ENCODE results near the gene CIITA.
"Not testable (repeated sequence)": the region's sequence is repeated elsewhere in the genome, so short reads cannot be mapped to it uniquely, and the experiment has no call there.

The CIITA gene

DNA sequence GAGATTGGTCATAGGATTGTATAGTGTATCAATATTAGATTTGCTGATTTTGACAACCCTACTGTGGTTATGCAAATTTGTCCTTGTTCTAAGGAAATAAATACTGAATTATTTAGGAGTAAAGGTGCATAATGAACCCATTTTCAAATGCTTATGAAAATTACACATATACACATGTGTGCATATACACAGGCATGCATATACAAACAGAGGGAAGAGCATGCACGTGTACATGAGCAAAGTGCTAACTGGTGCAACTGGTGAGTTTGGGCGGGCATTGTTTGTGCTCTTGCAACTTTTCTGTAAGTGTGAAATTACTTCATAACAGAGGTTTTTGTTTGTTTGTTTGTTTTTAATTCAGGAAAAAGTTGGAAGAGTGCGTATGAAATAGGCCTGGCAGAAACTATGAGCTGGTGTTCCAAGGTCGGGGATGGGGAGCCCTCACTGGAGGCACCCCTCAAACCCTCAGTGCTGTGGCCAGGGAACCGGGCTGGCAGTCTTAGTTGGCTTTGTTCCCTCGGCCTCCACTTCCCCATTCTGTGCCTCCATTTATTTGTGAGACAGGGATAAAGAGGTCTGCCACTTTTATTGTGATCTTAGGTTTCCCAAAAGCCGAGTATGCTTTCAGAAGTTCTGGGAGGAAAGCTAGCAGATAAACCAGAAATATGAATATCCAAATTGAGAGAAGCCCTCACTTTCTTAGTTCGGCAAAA lies 59.4 kb downstream of the CIITA start:
- DNase-seq, result no peak

DNA sequence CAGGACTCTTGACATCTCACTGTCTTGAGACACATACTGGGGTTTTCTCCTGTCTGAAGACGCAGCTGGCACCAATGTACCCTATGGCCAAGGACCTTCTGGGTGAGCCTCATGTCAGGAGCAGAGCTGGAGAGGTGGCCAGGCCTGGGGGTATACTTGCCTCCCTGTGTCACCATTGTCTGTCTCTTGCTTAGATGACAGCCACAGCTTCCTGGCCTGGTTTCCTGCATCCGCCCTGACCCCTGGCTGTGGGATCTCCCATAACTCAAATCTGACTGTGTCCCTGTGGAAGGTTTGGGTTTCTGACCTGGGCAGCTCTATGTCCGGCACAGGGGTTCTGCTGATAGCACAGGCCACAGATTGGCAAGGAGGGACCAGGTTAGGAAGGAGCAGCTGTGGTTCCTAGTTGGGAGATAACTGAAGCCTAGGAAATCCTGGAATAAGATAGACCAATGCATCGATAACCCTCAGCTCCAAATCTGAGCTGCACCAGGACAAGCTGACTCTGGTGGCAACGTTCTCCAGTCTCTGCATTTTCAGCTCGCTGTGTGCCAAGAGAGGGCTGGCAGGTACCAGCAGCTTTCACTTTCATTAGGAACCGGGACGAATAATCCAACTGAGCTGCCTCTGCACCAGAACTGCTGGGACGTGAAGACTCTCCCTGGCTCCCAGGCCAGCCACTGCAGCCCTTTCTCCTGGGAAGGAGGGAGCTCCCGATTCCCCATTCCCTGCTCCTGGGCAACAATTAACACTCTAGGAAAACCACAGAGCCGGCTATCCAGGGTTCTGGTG lies 60.3 kb downstream of the CIITA start:
- DNase-seq, result no peak

DNA sequence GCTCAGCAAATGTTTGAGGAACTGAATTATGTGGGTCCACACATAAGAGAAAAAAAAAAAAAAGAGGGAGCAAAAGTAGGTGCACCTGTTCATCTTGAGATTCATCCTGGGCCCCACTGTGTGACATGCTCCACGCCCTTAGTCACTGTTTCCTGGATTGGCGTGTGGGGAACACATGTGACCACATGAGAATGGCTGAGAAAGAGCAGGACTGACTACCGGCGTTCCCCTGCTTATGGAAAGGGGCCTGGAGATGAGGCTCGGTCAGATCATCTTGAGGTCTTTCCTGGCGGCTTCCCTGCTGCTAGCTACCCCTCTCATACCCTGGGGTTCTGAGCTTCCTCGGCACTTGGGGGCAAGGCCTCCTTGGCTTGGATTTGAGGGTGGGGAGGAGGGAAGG lies 61.3 kb downstream of the CIITA start:
- no peak for DNase-seq

DNA sequence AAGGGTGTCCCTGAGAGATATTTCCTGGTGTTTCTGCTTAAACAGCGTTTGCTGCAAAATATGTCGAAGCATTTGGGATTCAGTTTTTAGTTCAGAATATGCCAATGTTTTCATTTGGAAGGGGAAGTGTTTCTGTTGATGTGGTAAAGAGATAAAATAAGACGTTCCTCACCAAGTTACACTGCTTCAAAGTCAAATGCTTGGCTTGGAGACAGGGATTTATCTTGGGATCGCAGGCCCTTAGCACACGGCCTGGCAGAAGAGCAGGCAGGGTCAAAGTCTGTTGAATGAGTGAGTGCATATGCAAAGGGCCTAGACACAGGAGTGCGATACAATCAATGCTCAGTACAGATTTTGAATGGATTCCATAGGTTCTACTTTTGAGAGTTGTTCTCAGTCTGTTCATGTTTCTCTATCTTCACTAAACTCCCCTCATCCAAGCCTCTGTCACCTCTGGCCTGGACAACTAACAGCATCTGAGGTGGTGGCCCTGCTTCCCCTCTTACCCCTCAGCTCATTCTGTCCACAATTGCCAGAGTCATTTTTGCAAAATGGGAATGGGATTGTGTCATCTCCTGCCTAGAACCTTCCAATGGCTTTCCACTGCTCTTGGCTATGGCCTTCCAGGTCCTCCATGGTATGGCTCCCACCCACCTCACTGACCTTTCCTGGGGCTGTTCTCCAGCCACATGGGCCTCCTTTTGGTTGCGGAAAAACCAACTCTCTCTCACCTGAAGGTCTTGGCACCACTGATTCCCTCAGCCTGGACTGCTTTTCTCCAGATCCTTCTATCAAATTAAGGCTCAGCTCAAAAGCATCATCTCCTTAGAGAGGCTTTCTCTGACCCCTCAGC lies 62.0 kb downstream of the CIITA start:
- DNase-seq, result no peak

DNA sequence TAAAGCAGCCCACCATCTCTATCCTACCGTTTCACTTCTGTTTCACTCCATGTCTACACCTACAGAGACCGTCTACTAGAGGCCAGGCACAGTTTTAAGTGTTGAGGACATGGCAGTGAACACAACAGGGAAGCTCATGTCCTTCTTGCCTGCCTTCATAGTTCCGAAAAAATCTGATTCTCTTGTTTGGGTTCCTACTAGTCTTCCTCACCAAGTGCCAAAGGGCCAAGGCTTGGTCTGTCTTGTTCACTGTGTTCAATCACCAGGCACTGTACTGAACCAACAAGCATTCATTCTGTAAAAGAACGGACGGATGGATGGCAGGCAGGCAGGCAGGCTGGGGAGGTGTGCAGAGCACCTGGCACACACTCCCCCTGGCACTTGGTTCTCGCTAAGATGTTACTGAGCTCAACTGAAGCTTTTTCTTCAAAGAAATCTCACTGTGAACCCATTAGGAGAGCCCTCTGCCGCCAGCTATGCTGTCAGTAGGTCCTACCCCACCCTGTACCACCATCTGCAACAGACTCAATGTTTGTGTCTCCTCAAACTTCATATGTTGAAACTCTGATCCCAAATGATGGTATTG lies 62.7 kb downstream of the CIITA start:
- DNase-seq, result no peak

DNA sequence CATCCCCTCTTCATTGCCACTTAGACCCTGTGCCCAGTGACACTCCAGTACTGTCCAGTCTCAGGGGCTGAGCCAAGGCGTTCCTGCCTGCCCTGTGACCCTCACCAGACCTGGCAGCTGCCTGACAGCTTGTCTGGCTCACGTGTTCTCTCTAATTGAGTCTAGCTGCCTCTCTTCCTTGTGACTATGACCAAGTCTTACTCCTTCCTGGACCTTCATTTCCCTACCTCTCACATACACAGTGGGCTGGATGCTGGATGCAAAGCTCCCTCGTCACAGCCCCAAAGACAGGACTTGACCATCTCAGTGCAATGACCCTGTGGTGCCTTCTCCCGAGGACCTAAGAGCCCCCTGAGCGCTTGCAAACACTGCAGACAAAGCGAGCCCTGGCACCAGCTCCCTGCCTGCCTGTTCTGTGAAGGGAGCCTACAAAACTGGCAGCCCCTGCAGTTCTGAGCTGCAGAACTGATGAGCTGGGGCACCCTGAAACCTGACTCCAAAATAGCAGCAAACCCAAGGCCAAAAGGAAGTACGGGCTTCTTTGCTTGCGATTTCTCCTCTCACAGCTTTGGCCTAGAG lies 63.6 kb downstream of the CIITA start:
- no peak for DNase-seq

DNA sequence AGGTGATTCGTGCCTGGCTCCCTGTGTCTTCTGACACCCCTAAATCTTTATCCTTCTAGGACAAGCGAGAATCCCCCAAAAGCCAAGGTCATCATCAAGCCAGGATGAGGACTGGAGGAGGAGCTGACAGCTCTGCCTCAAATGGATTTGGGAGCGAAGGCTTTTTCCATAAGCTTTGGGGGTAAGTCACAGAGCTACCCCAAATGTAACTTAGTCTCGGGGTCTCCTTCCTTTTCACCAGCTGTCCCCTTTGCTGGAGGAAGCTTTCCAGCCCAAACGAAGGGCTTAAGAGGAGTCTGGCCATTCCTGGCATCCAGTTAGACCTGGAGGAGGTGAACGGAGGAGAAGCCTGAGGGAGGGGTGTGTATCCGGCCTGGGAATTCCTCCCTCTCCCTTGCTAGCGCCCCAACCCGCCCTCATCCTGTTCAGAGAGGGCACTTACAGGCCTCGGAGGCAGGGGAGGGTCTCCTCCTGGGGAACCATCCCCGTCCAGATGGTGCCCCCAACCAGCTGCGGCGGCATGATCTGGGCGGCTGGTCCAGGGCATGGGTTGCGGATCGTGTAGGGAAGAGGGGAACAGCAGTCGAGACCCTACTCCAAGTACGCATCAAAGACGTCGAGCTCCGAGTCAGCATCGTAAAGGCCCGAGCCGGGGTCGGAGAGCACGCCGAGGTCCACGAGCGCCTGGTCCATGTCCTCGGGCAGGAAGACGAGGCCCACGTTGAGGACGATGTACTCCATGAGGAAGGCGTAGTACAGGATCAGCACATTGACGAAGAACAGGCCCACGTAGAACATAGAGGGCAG lies 64.3 kb downstream of the CIITA start:
- DNase-seq, result no peak

DNA sequence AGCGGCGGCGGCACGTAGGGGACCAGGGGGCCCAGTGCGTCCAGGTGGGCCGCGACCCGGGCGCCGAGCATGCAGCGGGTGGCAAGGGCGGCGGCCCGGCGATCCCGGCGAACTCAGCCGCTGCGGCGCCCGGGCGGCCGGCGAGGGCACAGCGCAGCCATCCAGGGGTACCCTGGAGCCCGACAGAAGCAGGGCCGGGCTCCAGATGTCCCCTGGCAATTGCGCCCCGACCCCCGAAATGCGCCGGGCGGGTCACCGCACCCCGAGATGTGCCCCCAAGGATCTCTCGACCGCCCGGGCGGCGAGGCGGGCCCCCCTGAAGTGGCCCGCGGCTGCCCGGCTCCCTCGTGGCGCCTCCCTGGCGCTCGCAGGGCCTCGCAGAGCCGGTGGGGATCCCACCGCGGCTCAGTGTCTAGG lies 64.9 kb downstream of the CIITA start:
- not testable (repeated sequence) for DNase-seq

DNA sequence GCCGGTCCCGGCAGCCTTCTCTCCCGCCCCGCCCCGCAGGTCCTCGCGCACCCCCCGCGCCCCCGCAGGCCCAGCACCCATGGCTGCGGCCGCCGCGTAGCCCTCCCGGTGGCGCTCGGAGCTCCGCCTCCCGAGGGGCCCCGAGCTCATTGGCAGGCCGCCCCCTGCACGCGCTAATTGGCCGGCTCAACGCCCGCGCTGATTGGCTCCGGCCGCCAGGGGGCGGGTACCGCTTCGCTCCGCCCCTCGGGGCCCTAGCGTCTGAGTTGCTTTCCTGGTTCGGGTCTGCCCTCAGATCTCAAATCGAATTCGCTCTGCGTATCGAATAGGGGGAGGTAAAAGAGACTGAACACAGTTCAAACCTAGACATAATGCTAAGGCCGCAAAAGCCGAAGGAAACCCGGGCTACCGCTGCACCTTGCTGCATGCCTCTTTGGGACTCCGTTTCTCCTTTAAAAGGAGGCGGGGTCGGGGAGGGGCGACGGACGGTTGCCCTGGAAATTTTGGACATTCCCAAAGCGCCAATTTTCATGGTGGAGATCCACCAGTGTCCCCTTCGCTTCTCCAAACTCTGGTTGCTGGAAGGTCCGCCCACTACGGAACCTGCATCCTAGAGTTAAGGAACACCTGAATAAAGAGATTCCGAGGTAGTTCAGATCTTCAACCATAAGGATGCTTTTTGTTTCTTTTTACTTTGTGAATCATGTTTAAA lies 65.5 kb downstream of the CIITA start, which contains the start of gene DEXI:
Gene DEXI, minus strand, starts transcription at position 117 of the 712 bp plus-strand sequence. CDS start 463 bp downstream, outside the sequence.
- peak; percentile 90 to 92 for DNase-seq

DNA sequence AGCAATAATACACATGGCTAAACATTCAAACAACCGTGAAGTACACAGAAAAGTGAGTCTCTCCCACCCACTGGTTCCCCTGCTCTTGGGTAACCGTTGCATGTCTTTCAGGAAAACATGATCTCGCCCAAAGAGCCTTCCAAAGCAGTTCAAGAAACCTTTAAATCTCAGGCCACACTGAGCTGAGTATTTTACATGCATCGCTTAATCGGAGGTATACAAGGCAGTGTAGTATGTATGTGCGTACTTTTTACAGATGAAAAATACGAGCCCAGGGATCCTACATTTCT lies 66.0 kb downstream of the CIITA start:
- no peak for DNase-seq

DNA sequence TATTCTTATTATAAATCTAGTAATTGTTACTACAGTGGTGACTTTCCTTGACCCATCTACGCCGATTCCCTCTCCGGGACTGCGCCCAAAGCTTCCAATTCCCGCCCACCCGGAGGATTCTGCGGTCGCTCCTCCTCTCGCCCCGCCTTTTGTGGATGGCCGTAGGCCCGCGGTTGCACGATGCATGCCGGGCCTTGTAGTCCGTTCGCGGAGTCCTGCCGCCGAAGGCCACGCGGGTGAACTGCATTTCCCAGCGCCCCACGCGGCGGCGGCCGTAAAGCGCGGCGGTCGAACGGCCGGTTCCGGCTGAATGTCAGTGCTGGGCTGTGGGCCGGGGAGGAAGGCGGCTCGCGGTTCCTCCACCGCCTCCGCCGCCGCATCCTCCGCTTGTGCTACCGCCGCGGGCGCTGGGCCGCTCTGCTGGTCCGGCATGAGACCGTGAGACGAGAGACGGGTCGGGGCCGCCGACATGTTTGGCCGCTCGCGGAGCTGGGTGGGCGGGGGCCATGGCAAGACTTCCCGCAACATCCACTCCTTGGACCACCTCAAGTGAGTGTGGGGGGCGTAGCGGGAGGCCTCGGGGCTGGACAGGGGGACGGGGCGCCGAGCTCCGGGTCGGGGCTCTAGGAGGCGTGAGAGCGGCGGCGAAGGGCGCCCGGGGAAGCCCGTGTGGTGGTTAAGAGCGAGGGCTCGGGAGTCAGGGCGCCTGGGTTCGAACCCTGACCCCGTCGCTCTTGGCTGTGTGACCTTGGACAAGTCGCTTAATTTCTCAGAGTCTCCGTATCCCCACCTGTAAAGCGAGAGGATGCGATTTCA lies 67.5 kb downstream of the CIITA start, which contains the start of gene CLEC16A:
Gene CLEC16A, plus strand, starts transcription at position 316 of the 816 bp plus-strand sequence. Its CDS starts 154 bp downstream, at position 470.
- peak; percentile 93 to 94 for DNase-seq

DNA sequence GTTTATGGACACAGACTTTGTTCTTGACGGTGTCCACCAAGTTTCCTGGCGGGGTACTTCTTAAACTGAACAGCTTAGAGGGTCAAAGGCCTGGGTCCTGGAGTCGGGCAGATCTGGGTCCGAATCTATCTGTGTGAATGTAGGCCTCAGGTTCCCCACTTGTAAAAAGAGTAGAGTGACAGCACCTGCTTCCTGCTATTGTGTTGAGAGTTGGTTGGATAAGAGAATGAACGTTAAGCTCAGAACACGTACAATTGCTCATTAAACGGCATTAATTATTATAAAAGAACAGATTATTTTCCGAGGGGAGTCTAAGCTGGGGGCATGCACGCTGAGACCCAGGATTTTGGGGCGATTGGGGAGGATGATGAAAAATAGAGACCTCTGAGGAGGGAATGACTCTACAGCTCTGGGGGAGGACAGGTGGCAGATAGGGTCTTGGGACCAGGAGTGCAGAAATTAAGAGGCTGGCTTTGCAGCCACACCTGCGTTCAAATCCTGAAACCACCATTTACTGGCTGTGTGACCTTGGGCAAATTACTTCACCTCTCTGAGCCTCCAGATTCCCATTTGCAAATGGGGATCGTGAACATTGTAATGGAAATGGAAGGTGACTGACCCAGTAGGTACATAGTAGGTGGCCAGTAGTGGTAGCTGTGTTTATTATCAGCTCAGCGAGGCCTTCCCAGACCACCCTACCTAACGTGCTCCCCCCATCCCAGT lies 68.2 kb downstream of the CIITA start:
- DNase-seq, result no peak

DNA sequence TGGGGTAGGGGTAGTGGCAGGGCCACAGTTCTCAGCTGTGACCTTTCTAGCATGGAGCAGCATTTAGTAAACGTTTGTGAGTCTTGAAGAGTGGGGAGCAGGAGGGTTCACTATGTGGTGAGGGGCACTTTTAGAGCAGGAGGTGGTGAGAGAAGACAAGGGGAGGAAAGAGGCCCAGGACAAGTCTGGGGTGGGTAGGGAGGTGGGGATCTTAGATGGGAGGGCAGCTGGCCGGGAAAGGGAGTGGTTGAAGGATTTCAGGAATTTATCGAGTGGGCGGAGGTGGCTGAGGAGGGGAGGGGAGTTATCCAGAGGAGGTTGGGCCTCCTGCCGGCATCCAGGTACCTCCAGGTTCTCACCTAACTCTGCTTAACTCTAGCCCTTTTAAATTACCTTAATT lies 69.3 kb downstream of the CIITA start:
- no peak for DNase-seq

DNA sequence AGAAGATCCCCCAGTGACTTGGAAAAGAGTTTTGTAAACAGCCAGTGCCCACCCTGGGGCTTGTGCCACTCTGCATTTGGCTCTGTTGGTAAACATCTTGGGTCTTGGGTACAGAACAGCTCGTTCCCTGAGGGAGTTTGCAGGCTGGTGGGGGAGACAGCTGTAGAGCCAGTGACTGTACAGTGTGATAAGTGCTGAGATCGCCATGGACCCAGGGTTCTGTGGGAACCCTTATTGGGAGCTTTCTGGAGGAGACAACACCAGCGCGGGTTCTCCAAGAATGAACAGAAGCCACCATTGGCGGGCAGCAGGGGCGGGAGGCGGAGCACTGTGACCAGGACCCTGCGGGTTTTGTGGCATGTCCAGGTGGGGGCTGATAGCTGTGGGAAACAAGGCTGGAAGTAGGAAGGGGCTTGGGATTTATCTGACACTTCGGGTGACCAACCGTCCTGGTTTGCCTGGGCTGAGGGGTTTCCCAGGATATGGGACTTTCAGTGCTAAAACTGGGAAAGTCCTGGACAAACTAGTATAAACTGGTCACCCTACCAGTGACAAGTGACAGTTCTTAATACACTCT lies 70.3 kb downstream of the CIITA start:
- DNase-seq, result no peak

DNA sequence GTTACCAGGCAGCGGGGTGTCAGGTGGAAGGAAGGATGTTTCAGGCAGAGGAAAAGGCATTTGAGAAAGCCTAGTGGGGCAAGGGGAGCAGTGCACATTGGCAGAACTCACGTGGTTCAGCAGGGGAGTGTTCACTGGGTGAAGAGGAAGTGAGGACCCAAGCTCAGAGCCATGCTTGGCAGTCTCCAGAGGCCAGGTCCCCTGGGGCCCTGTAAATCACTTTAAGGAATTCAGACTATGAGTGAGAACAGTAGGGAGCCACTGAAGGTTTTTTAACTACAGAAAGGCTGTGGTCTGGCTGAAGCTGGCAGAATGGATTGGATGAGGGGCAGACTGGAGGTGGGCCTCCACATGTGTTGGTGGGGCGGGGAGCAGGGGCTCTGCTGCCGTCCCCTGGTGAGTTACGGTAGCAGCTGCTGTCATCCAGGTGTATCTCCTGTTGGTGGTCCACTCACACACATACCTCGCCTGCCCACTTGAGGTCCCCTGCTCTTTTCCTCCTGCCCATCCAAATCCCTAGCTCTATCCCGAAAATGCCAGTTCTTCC lies 72.5 kb downstream of the CIITA start:
- DNase-seq, result peak; percentile 30 to 38

DNA sequence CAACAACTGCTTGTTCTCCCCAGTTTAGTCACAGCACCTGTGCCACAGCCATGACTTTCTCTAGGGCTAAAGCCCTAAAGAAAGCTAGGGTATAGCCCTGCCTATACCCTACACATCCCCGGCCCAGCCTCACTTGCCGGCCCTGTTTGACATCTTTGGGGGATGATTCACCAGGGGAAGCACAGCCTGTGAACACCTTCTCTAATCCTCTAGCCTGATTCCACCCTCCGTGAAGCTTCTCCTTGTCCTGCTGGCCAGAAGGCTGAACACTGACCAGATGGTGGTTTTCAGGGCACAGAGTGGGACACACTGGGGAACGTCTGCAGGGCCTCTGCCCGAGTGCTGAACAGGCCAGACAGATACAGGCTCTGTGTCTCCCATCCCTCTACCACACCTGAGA lies 73.4 kb downstream of the CIITA start:
- no peak for DNase-seq

DNA sequence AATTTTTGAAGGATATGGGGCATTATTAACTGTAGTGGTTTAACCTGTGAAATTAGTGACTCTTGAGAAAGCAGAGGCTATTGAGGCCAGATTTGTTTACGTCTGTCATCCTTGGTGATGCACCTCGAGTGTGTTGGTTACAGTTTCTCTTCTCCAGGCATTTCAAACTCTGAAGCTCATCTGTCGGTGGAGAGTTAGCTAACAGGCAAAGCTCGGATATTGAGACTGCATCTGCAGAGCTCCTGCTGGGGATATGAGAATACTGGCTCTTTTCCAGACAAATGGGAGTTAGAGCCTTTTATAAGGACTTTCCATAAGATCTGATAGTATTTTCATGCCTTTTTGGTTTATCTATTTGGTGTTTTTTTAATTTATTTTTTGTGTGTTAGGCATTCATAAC lies 74.0 kb downstream of the CIITA start:
- DNase-seq, result no peak

DNA sequence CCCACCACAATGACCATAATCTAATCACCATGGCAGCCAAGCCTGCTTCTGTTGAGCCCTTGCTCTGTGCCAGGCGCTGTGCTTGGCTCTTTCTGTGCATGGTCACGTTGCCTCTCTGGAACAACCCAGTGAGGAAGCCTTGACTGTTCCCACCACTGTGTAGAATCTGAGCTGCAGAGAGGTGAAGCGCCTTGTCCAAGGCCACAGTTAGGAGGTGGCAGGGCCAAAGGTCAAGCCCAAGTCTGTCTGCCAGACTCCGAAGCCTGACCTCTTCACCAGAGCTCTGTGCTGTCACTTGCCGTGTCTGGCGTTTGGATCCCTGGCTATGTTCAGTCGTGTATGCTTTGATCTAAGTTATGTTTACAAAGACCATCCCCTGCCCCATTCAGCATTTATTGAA lies 77.9 kb downstream of the CIITA start:
- no peak for DNase-seq

Measured in activated CD4-positive, alpha-beta T cell treated with anti-CD3 and anti-CD28 coated beads, Interleukin-2, amount 50 U/mL, for 4 hours (primary cell).